HuH-7 (cell line): ENCODE results near the gene SH3RF3.

Experiments used
- DNase-seq: peaks from one replicate; pipeline ENCODE4 v3.0.0; 2011; ENCODE audit warnings: low spot score

The SH3RF3 gene

GRCh38 chr2:109264595-109265328, 135.8 kb downstream of the SH3RF3 start:
- DNase-seq: no peak

GRCh38 chr2:109265369-109265768, 136.4 kb downstream of the SH3RF3 start:
- no peak for DNase-seq

- no peak for DNase-seq
Measured at GRCh38 chr2:109265953-109266352, 136.9 kb downstream of the SH3RF3 start.

GRCh38 chr2:109266496-109266895, 137.5 kb downstream of the SH3RF3 start:
- no peak for DNase-seq

GRCh38 chr2:109266998-109267854, 138.2 kb downstream of the SH3RF3 start:
- DNase-seq: peak; percentile 25

- DNase-seq: no peak
Measured at GRCh38 chr2:109268916-109269315, 139.9 kb downstream of the SH3RF3 start.

- DNase-seq: no peak
Measured at GRCh38 chr2:109269706-109270504, 140.9 kb downstream of the SH3RF3 start.

- no peak for DNase-seq
Measured at GRCh38 chr2:109270505-109271312, 141.7 kb downstream of the SH3RF3 start.

GRCh38 chr2:109271920-109272319, 142.9 kb downstream of the SH3RF3 start:
- no peak for DNase-seq

- DNase-seq: no peak
Measured at GRCh38 chr2:109272461-109272860, 143.5 kb downstream of the SH3RF3 start.

- DNase-seq: no peak
Measured at GRCh38 chr2:109275120-109276012, 146.4 kb downstream of the SH3RF3 start.

- DNase-seq: no peak
Measured at GRCh38 chr2:109277406-109277805, 148.4 kb downstream of the SH3RF3 start.

- no peak for DNase-seq
Measured at GRCh38 chr2:109279243-109279860, 150.3 kb downstream of the SH3RF3 start.

- DNase-seq: no peak
Measured at GRCh38 chr2:109280804-109281203, 151.8 kb downstream of the SH3RF3 start.

- no peak for DNase-seq
Measured at GRCh38 chr2:109282360-109282759, 153.4 kb downstream of the SH3RF3 start.

GRCh38 chr2:109282865-109283264, 153.9 kb downstream of the SH3RF3 start:
- no peak for DNase-seq

- no peak for DNase-seq
Measured at GRCh38 chr2:109284826-109285225, 155.8 kb downstream of the SH3RF3 start.

- DNase-seq: no peak
Measured at GRCh38 chr2:109285244-109285651, 156.2 kb downstream of the SH3RF3 start.

- DNase-seq: no peak
Measured at GRCh38 chr2:109287413-109287812, 158.4 kb downstream of the SH3RF3 start.

GRCh38 chr2:109287838-109288237, 158.8 kb downstream of the SH3RF3 start:
- DNase-seq: no peak
